H1 (cell line): ENCODE data around the gene ARHGAP22. TPM values are rescaled to one million over a fixed set of nuclear protein-coding genes. Genes with fewer than 3 reads are reported as not detected.
A peak's percentile ranks its signal among the peaks of the same experiment; 100 is the strongest.

Experiments
- CTCF ChIA-PET: fragments of 300-600 bp; sonication (Branson Sonifier 250); formaldehyde crosslinking; loops from one replicate; lab custom pipeline; 2021; ENCODE audit not compliant: partially characterized antibody; lab: Charles Lee
- POLR2A ChIA-PET: fragments of 300-600 bp; sonication (Branson Sonifier 250); formaldehyde crosslinking; loops from one replicate; lab custom pipeline; 2021; ENCODE audit warnings: inconsistent platforms; ENCODE audit not compliant: partially characterized antibody; lab: Charles Lee
- DNase-seq, 2 experiments: peaks; one replicate each; pipeline versions ENCODE4 v3.0.0 to v3.0.0-alpha.2; 2010 to 2022; ENCODE audit warnings: low spot score in 2 of 2, low read depth in 1 of 2, mixed read lengths in 1 of 2
- FAIRE-seq: peaks from 2 replicates; lab custom pipeline; 2011; peaks lifted over from hg19 to GRCh38; lab: Jason Lieb, UNC
- H2AFZ ChIP-seq: 2 replicates; pipeline ENCODE4 v1.8.1; 2012; ENCODE audit warnings: low read length, inconsistent platforms
- H2AK5ac ChIP-seq: 2 replicates; pipeline ENCODE4 v1.6.1; 2013; ENCODE audit warnings: low read depth, low read length
- H2BK120ac ChIP-seq: replicated peaks from 2 replicates; pipeline ENCODE3; 2013; ENCODE audit warnings: low read depth, low read length, inconsistent platforms
- H2BK12ac ChIP-seq: 2 replicates; pipeline ENCODE4 v1.6.1; 2013; ENCODE audit warnings: low read depth, low read length
- H2BK15ac ChIP-seq: 2 replicates; pipeline ENCODE4 v1.6.1; 2013; ENCODE audit warnings: low read length
- H2BK20ac ChIP-seq: 2 replicates; pipeline ENCODE4 v1.6.1; 2013; ENCODE audit warnings: low read length
- H2BK5ac ChIP-seq: 2 replicates; pipeline ENCODE4 v1.6.1; 2013; ENCODE audit warnings: low read depth, low read length
- H3K14ac ChIP-seq: 2 replicates; pipeline ENCODE4 v1.6.1; 2013; ENCODE audit warnings: inconsistent platforms; ENCODE audit not compliant: insufficient read length
- H3K18ac ChIP-seq: 2 replicates; pipeline ENCODE4 v1.6.1; 2013; ENCODE audit warnings: low read length; ENCODE audit errors: extremely low read depth
- H3K23ac ChIP-seq: 2 replicates; pipeline ENCODE4 v1.6.1; 2013; ENCODE audit warnings: inconsistent platforms; ENCODE audit not compliant: insufficient read length
- H3K23me2 ChIP-seq: 2 replicates; pipeline ENCODE4 v1.6.1; 2013; ENCODE audit warnings: low read depth, low read length
- H3K27ac ChIP-seq: 2 replicates; pipeline ENCODE4 v1.6.1; 2011; ENCODE audit warnings: low read depth, low read length, inconsistent platforms
- H3K27me3 ChIP-seq, 4 experiments: replicated peaks in 1 of 4; 1 replicate in 1 of 4; 2 replicates in 3 of 4; pipeline versions ENCODE4 v1.6.1 to v1.8.1; 2011 to 2013; ENCODE audit warnings: low read length in 3 of 4, mild to moderate bottlenecking in 3 of 4, inconsistent platforms in 2 of 4, mixed read lengths in 2 of 4, moderate library complexity in 1 of 4; ENCODE audit not compliant: control insufficient read depth in 3 of 4, insufficient read depth in 3 of 4; ENCODE audit errors: extremely low read depth in 1 of 4
- H3K36me3 ChIP-seq, 4 experiments: 2 replicates each; pipeline versions ENCODE4 v1.6.1 to v1.8.1; 2011 to 2013; ENCODE audit warnings: mild to moderate bottlenecking in 4 of 4, low read length in 3 of 4, moderate library complexity in 2 of 4, control low read depth in 1 of 4, inconsistent platforms in 1 of 4; ENCODE audit not compliant: insufficient read depth in 4 of 4, control insufficient read depth in 2 of 4
- H3K4ac ChIP-seq: replicated peaks from 2 replicates; pipeline ENCODE3; 2013; ENCODE audit warnings: low read length, low read depth, mixed read lengths, inconsistent platforms; ENCODE audit not compliant: insufficient read length
- H3K4me1 ChIP-seq, 4 experiments: replicated peaks in 1 of 4; 1 replicate in 1 of 4; 2 replicates in 3 of 4; pipeline versions ENCODE4 v1.6.1 to v1.8.1; 2011 to 2013; ENCODE audit warnings: low read length in 3 of 4, inconsistent platforms in 2 of 4, mixed read lengths in 1 of 4; ENCODE audit not compliant: insufficient read depth in 4 of 4, control insufficient read depth in 3 of 4
- H3K4me2 ChIP-seq, 2 experiments: 2 replicates each; pipeline versions ENCODE4 v1.6.1 to v1.8.1; 2011 to 2013; ENCODE audit warnings: low read depth in 2 of 2, low read length in 2 of 2, control low read depth in 1 of 2, inconsistent platforms in 1 of 2, mild to moderate bottlenecking in 1 of 2; ENCODE audit not compliant: insufficient read depth in 1 of 2
- H3K4me3 ChIP-seq, 4 experiments: fragments of 200-600, 300-600 bp in 1 of 4; sonication (generic), shearing (Covaris generic), sonication (Bioruptor Twin) in 1 of 4; 2 replicates each; pipeline versions ENCODE4 v1.5.1 to v1.8.1; 2011 to 2016; ENCODE audit warnings: low read length in 4 of 4, low read depth in 3 of 4, control low read depth in 2 of 4, inconsistent platforms in 2 of 4, mild to moderate bottlenecking in 2 of 4, mixed read lengths in 1 of 4, moderate library complexity in 1 of 4; ENCODE audit not compliant: insufficient read depth in 2 of 4; ENCODE audit errors: extremely low read depth in 1 of 4
- H3K56ac ChIP-seq: replicated peaks from 2 replicates; pipeline ENCODE3; 2013; ENCODE audit warnings: low read depth, mild to moderate bottlenecking, mixed read lengths, low read length, inconsistent platforms; ENCODE audit not compliant: insufficient read length
- H3K79me1 ChIP-seq: 2 replicates; pipeline ENCODE4 v1.6.1; 2013; ENCODE audit warnings: low read depth, low read length, control low read depth
- H3K79me2 ChIP-seq, 2 experiments: 2 replicates each; pipeline versions ENCODE4 v1.6.1 to v1.8.1; 2012 to 2013; ENCODE audit warnings: low read length in 2 of 2, mild to moderate bottlenecking in 2 of 2, inconsistent platforms in 1 of 2; ENCODE audit not compliant: insufficient read depth in 2 of 2, control insufficient read depth in 1 of 2
- H3K9ac ChIP-seq, 4 experiments: replicated peaks in 1 of 4; 1 replicate in 1 of 4; 2 replicates in 3 of 4; pipeline versions ENCODE4 v1.6.1 to v1.8.1; 2011 to 2013; ENCODE audit warnings: low read depth in 3 of 4, low read length in 3 of 4, control low read depth in 2 of 4, mild to moderate bottlenecking in 2 of 4, moderate library complexity in 2 of 4, inconsistent platforms in 1 of 4; ENCODE audit errors: extremely low read depth in 1 of 4
- H3K9me3 ChIP-seq, 2 experiments: 2 replicates each; pipeline versions ENCODE4 v1.6.1 to v1.8.1; 2012 to 2013; ENCODE audit warnings: mild to moderate bottlenecking in 2 of 2, moderate library complexity in 2 of 2, control low read depth in 1 of 2, inconsistent platforms in 1 of 2, low read depth in 1 of 2, low read length in 1 of 2, mixed read lengths in 1 of 2; ENCODE audit not compliant: insufficient read depth in 2 of 2
- H4K20me1 ChIP-seq, 2 experiments: replicated peaks in 1 of 2; 2 replicates each; pipeline versions ENCODE3 to v1.8.1; 2011 to 2013; ENCODE audit warnings: inconsistent platforms in 2 of 2, low read length in 2 of 2, mild to moderate bottlenecking in 1 of 2; ENCODE audit not compliant: insufficient read depth in 2 of 2, control insufficient read depth in 1 of 2
- H4K5ac ChIP-seq: 2 replicates; pipeline ENCODE4 v1.6.1; 2013; ENCODE audit warnings: low read length, low read depth, mixed read lengths, inconsistent platforms; ENCODE audit not compliant: insufficient read length
- H4K8ac ChIP-seq: 2 replicates; pipeline ENCODE4 v1.8.0; 2013; ENCODE audit warnings: mild to moderate bottlenecking, moderate library complexity, low read length, inconsistent platforms; ENCODE audit not compliant: insufficient read depth; ENCODE audit errors: extremely low read depth
- H4K91ac ChIP-seq: replicated peaks from 2 replicates; pipeline ENCODE3; 2013; ENCODE audit warnings: low read length, mixed read lengths, inconsistent platforms; ENCODE audit not compliant: insufficient read length
- SP4 ChIP-seq: IDR thresholded peaks from 2 replicates; pipeline ENCODE4 v1.6.1; 2012; ENCODE audit warnings: low read length, inconsistent platforms
- WGBS, 2 experiments: shearing (Covaris generic) in 1 of 2; methylation state at CpG; one replicate each; pipeline versions ENCODE4 v1.1.6 to v1.1.7; 2013 to 2015; ENCODE audit warnings: low lambda C conversion rate in 2 of 2, mixed read lengths in 2 of 2, inconsistent platforms in 1 of 2, low coverage in 1 of 2, missing lambda C conversion rate in 1 of 2; ENCODE audit not compliant: insufficient replicate concordance in 2 of 2, insufficient coverage in 1 of 2, insufficient read length in 1 of 2; ENCODE audit errors: extremely low coverage in 1 of 2, missing lambda C conversion rate in 1 of 2; 5-methylcytosine and 5-hydroxymethylcytosine counted together
- polyA plus RNA-seq, 7 experiments: library from polyadenylated mRNA; depleted of rRNA in 3 of 7; stranded (reverse) in 5 of 7; unstranded in 2 of 7; fragments of >200 nt in 5 of 7; fragments of 200-250 nt in 2 of 7; gene quantifications; 1 replicate in 5 of 7; 2 replicates in 1 of 7; 4 replicates in 1 of 7; pipeline versions ENCODE4 v1.2.1 to v1.2.3, GENCODE V29; 2011 to 2013; ENCODE audit warnings: missing spikeins in 2 of 7, mixed read lengths in 2 of 7
- total RNA-seq: library from RNA; stranded (reverse); fragmentation: NEBNext Ultra II Directional; extraction: Animal tissue kit (Norgen Biotek cat#: 25700); gene quantifications from 2 replicates; pipeline ENCODE4 v1.2.1, GENCODE V29; 2021
- TF ChIP-seq, protein P1 (sequence below), 3 experiments: IDR thresholded peaks; 1 replicate in 2 of 3; 2 replicates in 1 of 3; pipeline versions ENCODE4 v1.5.1 to v1.6.1; 2011; ENCODE audit warnings: low read length in 3 of 3, mild to moderate bottlenecking in 3 of 3, inconsistent platforms in 2 of 3, low read depth in 1 of 3, moderate library complexity in 1 of 3; ENCODE audit not compliant: insufficient read depth in 1 of 3; ENCODE audit errors: control extremely low read depth in 1 of 3

The ARHGAP22 gene
- total and polyA plus RNA-seq, 2 of the 8 experiments (the other 6 are each of a cell fraction or from before 2014, with no cell fraction given), result 3.6 to 11.2 TPM

DNA sequence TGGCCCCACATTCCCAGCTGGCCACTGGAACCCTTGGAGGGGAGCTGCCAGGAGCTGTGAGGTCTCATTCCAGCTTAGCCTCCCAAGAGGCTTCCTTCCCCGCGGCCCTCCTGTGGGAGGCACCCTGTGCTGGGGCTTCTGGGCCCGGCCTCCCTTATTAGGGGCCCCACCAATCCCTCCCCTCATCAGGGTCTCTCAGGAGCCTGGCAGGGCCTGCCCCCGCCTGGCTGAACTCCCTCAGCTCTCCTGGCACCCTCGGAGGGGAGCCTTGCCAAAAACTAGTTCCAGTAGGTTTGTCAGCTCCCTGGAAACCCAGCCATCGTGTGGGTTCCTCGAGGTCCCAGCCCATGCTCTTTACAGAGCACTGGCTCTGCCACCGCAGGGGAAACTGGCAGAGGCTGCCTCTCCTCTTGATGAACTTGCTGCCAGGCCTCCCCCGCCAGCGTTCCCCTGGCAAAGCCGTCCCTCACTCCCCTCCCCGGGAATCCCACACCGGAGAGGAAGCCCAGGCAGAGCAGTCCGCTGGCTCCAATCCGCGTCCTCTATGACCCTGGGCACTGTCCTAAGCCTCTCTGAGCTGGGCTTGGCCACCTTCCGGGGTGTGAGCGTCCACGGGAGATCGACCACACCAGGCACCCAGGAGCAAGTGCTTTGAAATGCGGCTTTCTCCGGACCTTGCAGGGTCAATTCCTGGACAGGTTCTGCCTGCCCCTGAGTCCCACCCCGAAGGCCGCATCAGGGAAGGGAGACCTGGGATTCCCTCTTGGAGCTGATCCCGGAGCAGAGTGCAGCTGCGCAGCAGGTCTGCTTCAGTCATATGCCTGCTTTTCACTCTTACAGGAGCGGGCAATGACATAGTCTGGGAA, 139.8 kb downstream of the ARHGAP22 start:
- no peak overlapping the region for H2AFZ ChIP-seq
- no peaks in the 10 kb centered on the region for H3K79me1 ChIP-seq
- no peak overlapping the region for H3K56ac ChIP-seq
- H3K9ac ChIP-seq, result no peak overlapping the region
- H3K4ac ChIP-seq, result no peak overlapping the region
- H3K36me3 ChIP-seq, result no peaks in the 10 kb centered on the region
- no peaks in the 10 kb centered on the region for H3K79me2 ChIP-seq
- no peak for FAIRE-seq
- TF ChIP-seq, protein P1, sequence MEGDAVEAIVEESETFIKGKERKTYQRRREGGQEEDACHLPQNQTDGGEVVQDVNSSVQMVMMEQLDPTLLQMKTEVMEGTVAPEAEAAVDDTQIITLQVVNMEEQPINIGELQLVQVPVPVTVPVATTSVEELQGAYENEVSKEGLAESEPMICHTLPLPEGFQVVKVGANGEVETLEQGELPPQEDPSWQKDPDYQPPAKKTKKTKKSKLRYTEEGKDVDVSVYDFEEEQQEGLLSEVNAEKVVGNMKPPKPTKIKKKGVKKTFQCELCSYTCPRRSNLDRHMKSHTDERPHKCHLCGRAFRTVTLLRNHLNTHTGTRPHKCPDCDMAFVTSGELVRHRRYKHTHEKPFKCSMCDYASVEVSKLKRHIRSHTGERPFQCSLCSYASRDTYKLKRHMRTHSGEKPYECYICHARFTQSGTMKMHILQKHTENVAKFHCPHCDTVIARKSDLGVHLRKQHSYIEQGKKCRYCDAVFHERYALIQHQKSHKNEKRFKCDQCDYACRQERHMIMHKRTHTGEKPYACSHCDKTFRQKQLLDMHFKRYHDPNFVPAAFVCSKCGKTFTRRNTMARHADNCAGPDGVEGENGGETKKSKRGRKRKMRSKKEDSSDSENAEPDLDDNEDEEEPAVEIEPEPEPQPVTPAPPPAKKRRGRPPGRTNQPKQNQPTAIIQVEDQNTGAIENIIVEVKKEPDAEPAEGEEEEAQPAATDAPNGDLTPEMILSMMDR (IDR thresholded peaks at IDR 0.05; ENCODE audit: control extremely low read depth in 1 of 3, insufficient read depth in 1 of 3, low read depth in 1 of 3, low read length in 3 of 3), result no peak
- no peak for TF ChIP-seq SP4
- H3K23me2 ChIP-seq, result peaks cover 4% of the 10 kb centered on the region; the same call in 1 of the 2 replicates
- H3K27ac ChIP-seq, result no peak overlapping the region
- no peak overlapping the region for H2BK20ac ChIP-seq
- no peak overlapping the region for H2BK12ac ChIP-seq
- H2BK120ac ChIP-seq, result no peak overlapping the region
- H4K8ac ChIP-seq, result no peak overlapping the region
- H2AK5ac ChIP-seq, result 0 out of 2 replicates have a peak overlapping the region, but pooled peaks have one; percentile 39
- no peaks in the 10 kb centered on the region for H3K9me3 ChIP-seq
- DNase-seq, result peak in 1 of 2 experiments; percentile 51
- H3K4me3 ChIP-seq, result no peak overlapping the region
- H3K18ac ChIP-seq, result peak overlapping the region; percentile 48
- POLR2A ChIA-PET, result no interaction called here
- H2BK15ac ChIP-seq, result no peak overlapping the region
- 82% methylated on average over 25 of the region's 27 CpGs; no CpG with 5 or more reads in 1 of the 2 experiments for WGBS, 2 experiments
- CTCF ChIA-PET, result interaction anchor here (0.7 to 12.6 kb wide), 17 partner anchors 9 to 193 kb away, joined by 3 to 112 read pairs (median 4); no protein-coding TSS in a partner anchor
- no peak overlapping the region for H3K23ac ChIP-seq
- H3K27me3 ChIP-seq, result peaks cover 0 to 12% (median 8%) of the 10 kb centered on the region in 4 experiments; a peak in 4 of 7 replicates
- H4K20me1 ChIP-seq, result peaks cover 0 to 8% of the 10 kb centered on the region in 2 experiments
- H3K4me2 ChIP-seq, result no peak overlapping the region; a peak in 1 of 4 replicates
- no peak overlapping the region for H4K5ac ChIP-seq
- no peak overlapping the region for H2BK5ac ChIP-seq
- H3K14ac ChIP-seq, result no peak overlapping the region
- H4K91ac ChIP-seq, result no peak overlapping the region
- H3K4me1 ChIP-seq, result peaks cover 0 to 20% (median 13%) of the 10 kb centered on the region in 4 experiments; a peak in 4 of 7 replicates
